DMS114 treated with DMSO at 0.1 percent for 48 hours (cell line): ENCODE data around the gene RWDD1.
"Not testable (repeated sequence)": the region's sequence is repeated elsewhere in the genome, so short reads cannot be mapped to it uniquely, and the experiment has no call there.

Experiments used
- DNase-seq: peaks from one replicate; lab custom pipeline; 2025; ENCODE audit not compliant: unreplicated experiment; lab: John Stamatoyannopoulos, UW

RWDD1 gene

DNA sequence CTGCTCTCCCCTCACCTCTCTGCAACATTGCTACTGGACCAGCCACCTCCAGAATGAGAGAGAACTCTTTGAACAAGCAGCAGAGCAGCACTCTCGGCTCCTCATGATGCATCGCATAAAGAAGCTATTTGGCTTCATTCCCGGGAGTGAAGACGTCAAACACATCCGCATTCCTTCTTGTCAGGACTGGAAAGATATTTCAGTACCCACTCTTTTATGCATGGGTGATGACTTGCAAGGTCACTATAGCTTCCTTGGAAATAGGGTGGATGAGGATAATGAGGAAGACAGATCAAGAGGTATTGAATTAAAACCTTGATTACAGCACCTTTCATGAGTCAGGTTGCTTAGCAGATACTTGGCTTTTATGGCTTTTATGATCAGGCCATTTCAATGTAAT, 13.4 kb upstream of the RWDD1 start:
- DNase-seq, result peak; percentile 26

GRCh38 chr6:116560130-116560529, 11.2 kb upstream of the RWDD1 start:
- no peak for DNase-seq

DNA sequence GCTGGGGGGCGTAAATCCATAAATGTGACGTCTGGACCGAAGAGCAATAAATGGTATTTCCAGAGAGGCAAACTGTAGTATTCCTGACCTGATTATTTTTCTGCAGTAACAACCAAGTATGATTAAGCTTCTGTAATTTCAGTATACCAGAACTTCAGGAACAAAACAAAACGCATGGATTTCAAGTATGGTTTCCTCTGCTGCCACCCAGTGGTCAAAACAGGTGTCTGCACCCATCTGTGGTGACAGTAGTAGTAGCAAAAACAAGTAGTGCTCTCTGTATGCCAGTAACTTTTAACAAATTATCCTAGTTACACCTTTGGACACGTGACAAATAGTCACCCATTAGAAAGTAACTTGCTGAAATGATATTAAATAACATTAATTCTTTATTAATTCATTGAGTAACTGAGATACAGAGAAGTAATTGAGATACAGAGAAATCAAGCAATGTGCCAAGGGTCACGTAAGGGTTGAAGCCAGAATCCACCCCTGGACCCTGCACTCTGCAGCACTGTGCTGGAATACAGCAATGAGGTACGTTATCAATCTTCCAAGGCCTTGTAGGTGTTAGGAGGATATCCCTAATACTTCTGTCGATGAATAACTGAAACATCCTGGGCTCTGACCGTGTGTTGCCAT, 9.8 kb upstream of the RWDD1 start:
- peak; percentile 71 for DNase-seq

- no peak for DNase-seq
Measured at GRCh38 chr6:116562019-116562403, 9.3 kb upstream of the RWDD1 start.

DNA sequence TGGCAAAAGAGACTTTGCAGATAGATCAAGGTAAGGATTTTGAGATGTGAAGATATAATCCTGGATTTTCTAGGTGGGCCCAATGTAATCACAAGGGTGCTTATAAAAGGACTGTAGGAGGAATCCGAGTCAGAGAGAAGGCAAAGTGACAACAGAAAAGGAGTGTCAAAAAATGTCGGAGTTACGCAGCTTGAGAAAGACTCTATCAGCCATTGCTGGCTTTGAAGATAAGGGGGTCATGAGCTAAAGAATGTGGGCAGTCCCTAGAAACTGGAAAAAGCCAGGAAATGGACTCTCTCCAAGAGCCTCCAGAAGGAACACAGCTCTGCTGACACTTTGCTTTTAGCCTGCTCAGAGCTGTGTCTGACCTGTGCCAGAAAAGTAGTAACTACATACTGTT, 8.7 kb upstream of the RWDD1 start:
- no peak for DNase-seq

DNA sequence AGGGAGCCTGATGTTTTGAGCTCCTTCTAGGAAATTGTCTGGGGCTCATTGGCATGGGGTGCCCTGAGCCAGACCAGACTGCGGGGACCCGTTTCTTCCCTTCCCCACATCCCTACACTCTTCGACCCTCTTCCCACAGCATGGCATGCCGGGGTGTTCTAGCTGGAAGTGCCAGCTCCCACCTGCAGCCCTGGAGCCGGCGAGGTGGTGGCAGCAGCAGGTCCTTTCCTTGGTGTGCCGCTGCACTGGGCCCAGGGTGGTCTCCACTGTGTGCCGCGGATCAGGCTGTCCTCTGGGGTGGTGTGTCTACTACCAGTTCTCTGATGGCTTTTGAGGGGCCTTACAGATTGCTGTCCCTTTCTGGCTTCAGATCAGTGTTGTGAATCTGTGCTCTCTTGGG, 7.5 kb upstream of the RWDD1 start:
- no peak for DNase-seq

GRCh38 chr6:116564311-116564710, 7.0 kb upstream of the RWDD1 start:
- DNase-seq, result no peak

GRCh38 chr6:116564921-116565872, 6.1 kb upstream of the RWDD1 start:
- DNase-seq, result no peak

DNA sequence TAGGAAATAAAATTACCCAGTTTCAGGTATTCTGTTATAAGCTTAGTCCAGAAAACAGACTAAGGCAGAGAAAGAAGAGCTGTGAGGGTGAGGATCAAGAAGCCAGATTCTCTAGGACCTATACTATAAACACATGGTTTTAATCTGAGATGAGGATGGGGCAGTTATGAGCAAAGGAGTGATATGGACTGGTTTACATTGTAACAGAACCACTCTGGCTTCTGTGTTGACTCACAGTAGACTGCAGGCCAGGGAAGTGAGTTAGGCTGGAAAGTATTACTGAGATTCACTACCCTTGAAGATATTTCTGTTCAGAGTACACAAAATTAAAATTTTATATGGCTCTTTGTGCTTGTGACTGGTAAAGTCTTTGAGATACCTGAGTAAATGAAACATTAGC, 3.2 kb upstream of the RWDD1 start:
- DNase-seq, result no peak

- no peak for DNase-seq
Measured at GRCh38 chr6:116568821-116569755, 2.2 kb upstream of the RWDD1 start.

DNA sequence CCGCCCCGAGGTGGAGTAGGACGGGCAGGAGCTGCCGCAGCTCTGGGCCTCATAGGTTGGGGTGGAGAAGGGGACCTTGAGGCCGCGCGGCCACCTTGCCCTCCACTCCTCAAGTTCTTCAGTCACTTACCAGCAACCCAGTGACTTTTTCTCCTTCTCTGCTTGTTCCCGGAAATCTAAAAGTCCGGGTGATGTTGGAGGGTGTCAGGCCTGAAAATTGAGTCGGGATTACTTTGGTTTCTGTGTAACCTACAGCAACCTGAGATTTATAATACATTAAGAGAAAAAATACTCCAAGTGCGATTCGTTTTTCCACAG, 338 bp downstream of the RWDD1 start:
- DNase-seq, result no peak

DNA sequence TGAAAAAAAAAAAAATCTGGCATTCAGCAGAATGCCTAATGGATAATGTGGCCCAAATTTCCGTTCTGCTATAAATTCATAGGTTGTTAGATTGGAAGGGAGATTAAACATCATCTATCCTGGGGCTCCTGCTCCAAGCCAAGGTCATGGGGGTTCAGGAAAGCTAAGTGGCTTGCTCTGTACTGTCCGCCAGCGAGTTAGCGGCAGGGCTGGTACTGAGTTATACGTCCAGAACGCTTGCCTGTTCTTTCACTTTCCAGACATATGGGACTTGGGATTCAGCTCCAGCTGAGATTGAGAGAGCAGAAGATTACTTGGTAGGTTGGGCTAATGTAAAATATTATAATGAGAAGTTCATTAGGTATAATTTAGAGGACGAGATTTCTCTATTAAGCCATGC, 858 bp downstream of the RWDD1 start:
- no peak for DNase-seq

GRCh38 chr6:116575227-116575626, 3.9 kb downstream of the RWDD1 start:
- DNase-seq, result no peak

DNA sequence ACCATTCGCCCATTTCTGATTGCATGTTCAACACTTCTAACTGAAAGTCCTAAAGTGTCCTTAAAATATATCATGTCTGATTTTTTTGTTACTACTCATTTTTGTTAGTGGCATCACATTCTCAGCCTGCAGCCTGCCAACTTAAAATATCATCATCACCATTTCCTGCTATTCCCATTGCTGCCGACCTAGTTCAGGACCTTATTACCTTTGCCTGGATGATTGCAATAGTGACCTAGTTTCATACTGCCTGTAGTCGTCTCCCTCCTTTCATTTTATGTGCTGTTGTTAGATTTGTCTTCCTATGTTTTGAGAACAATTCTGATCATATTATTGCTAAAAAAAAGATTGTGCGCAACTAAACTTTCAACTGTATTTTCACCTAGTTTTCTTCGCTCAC, 6.2 kb downstream of the RWDD1 start:
- no peak for DNase-seq

DNA sequence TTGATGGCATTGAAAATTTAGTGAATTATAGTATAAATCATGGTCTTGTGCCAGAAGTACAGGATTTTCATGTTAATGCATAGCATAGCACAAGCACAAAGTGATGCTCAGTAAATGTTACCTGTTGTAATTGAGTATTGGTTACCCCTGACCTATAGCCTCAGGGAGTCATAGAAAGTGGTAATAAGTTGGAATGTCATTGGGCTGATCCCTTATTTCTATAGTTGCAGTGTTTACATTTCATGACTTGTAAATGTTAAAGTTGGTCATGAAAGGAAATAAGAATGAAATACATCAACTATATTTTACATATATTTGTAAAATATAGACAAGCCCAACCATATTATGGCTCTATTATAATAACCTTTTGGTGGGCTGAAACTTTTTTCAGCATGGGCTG, 7.0 kb downstream of the RWDD1 start:
- DNase-seq, result no peak

GRCh38 chr6:116579143-116579542, 7.8 kb downstream of the RWDD1 start:
- DNase-seq, result no peak

GRCh38 chr6:116580198-116580597, 8.9 kb downstream of the RWDD1 start:
- no peak for DNase-seq

- DNase-seq, result no peak
Measured at GRCh38 chr6:116586276-116586675, 15.0 kb downstream of the RWDD1 start.

DNA sequence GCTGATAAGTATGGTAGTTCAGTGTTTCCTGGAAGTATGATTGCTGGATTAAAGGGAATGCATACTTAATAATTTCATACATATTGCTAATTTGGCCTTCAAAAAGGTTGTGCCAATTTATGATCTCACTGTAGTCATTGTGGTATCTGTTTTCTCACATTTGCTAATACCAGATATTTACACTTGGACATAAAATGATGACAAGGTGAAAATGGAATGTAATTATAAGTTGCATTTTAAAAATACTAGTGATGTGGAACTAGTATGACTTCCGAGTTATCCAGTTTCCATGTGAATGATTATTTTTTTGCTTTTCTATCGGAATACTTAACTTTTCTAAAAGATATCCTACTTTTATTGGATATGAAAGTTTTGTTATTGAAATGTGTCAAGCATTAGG, 15.4 kb downstream of the RWDD1 start:
- DNase-seq, result no peak

- no peak for DNase-seq
Measured at GRCh38 chr6:116595247-116595646, 23.9 kb downstream of the RWDD1 start.

DNA sequence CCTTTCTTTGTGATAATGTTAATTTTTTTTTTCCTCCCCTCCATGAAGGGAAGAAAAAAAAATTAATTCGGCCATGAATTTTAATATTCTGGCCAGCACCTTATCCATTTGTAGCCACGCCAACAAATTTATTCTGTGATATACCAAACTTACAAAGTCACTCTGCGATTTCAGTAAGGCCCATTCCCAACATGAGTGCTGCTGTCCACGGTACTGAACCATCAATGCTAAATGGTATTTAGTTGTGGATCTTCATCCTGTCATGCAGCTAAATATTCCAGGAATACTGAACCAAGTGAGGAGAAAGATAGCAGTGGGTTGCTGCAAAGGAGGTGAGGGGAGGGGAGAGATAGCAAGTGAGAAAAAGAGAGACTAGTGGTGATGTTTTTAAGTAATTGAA, 25.5 kb downstream of the RWDD1 start:
- no peak for DNase-seq

DNA sequence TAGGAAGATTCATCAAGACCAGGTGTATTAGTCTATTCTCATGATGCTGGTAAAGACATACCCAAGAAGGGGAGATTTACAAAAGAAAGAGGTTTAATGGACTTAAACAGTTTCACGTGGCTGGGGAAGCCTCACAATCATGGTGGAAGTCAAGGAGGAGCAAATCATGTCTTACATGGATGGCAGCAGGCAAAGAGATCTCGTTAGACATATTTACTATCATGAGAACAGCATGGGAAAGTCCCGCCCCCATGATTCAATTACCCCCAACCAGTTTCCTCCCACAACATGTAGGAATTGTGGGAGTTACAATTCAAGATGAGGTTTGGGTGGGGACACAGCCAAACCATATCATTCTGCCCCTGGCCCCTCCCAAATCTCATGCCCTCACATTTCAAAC, 32.6 kb downstream of the RWDD1 start:
- not testable (repeated sequence) for DNase-seq
